ENCODE measurements around the gene LGALS3BP.
A peak's percentile ranks its signal among the peaks of the same experiment; 100 is the strongest.
"Not testable (repeated sequence)": the region's sequence is repeated elsewhere in the genome, so short reads cannot be mapped to it uniquely, and the experiment has no call there.

Gene LGALS3BP, protein sequence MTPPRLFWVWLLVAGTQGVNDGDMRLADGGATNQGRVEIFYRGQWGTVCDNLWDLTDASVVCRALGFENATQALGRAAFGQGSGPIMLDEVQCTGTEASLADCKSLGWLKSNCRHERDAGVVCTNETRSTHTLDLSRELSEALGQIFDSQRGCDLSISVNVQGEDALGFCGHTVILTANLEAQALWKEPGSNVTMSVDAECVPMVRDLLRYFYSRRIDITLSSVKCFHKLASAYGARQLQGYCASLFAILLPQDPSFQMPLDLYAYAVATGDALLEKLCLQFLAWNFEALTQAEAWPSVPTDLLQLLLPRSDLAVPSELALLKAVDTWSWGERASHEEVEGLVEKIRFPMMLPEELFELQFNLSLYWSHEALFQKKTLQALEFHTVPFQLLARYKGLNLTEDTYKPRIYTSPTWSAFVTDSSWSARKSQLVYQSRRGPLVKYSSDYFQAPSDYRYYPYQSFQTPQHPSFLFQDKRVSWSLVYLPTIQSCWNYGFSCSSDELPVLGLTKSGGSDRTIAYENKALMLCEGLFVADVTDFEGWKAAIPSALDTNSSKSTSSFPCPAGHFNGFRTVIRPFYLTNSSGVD

DNA sequence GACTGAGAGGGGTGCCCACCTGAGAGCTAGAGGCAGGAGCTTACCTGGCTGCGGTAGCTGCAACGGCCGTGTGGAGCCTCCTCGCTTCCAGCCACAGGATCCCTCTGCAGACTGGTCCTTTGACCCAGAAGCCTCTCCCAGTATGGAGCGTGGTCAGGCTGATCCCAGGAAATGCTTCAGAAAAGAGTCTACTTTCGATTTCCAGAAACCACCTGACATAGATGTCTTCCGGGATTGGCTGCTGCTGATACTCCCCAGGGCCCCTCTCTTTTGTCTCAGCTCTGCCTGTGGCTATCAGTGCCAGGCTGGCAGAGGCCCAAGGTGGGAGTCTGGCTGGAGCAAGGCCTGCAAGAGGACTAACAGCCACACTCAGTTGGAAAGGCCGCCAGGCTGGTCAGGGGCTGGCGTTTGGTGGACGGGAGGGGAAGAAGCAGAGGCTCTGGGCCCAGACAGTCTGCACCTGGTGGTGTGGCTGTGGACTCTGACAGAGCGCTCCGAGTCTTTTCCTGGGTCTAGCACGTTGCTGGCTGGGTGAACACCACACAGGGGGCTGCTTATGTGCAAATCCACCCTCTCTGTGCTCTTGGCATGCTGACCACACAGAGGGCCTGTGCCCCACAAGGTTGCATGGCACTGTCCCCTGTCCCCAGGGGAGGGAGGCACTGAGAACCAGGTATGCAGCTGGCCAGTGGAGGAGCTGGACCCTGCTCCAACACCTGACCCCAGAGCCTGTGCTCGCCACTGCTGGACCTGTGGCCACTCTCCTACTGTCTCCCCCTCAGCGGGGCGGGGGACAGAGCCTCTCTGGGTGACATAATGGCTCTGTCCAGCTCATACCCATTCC, at the start of gene LGALS3BP:
Gene LGALS3BP (minus strand): TSS at position 144 of the 844 bp plus-strand sequence. CDS start 2,732 bp downstream, outside the sequence.
- DNase-seq = peak in 13 of 14 donors; percentile 26 to 89 (median 74)

GRCh38 chr17:79028496-79029326, 49.0 kb upstream of the LGALS3BP start:
- no peak for DNase-seq

GRCh38 chr17:79027925-79028491, 48.3 kb upstream of the LGALS3BP start:
- no peak for DNase-seq

DNA sequence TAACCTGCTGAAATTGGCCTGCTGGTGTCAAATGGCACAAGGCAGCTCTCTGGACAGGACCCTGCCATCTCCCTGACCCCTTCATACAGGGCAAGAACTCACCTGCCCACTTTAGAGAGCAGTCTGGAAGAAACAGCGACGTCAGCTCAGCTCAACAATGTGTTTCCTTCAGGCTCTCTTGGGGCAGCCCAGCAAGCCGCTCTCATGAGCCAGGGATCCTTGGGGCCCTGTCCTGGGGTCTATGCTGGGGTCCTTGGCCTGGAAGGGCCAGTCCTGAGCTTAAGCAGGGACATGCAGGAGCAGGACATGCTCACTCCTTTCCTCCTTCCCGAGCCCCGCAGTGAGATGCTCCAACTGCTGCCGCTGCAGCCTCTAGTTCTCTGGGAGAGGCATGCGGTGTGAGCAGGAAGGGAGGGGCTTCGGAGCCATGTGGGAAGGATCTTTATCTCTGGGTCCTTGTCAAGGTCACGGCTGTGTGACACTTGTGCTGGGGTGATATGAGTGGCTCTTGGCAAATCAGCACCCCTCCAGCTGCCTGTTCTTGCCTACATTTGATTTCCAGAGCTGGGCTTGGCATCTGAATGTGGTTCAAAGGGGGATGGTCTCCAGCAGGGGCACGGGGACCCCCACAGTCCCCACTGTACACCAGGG, 47.7 kb upstream of the LGALS3BP start:
- DNase-seq = no peak

GRCh38 chr17:79026376-79027273, 46.9 kb upstream of the LGALS3BP start:
- DNase-seq = no peak

DNA sequence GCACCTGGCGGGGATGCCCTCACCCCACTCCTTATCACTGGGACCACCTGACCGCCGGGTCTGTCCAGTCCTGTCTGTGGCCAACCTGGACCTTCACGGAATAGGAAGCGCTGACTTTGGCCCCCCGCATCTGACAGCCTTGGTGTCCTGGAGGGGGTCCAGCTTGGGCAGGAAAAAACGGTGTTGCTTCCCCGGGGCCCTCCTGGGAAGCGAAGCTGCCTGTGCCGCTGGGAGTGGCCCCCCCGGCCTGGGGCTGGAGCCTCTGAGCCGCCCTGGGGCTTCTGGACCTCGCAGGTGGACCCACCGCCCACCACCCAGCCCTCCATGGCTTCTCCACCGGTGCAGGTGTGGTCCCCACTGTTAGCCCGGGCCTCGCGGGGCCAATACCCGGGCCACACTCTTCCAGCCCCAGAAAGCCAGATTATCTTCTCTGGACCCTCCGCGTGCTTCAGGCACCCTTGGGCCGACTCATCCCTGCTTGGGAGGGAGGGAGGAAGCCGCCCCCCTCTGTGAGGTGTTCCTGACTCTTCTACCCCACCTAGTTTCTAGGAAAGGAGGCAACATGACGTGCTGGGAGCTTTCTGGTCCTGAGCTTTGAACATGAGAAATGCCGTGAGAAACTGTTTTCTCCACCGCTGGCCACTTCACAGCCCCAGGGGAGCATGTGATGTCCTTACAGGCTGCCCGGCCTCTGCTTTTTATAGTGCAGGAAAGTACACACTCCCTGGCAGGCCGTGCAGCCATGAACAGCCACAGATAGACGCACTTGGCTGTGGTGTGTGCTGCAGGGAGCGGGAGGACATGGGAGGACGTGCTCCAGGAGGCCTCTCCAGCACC, 45.4 kb upstream of the LGALS3BP start:
- no peak for DNase-seq

GRCh38 chr17:79023886-79024771, 44.4 kb upstream of the LGALS3BP start, which contains the start of gene C1QTNF1:
Gene C1QTNF1, plus strand, starts transcription at chr17:79024169. Its CDS starts 19,800 bp downstream, at chr17:79043969.
- no peak for DNase-seq

DNA sequence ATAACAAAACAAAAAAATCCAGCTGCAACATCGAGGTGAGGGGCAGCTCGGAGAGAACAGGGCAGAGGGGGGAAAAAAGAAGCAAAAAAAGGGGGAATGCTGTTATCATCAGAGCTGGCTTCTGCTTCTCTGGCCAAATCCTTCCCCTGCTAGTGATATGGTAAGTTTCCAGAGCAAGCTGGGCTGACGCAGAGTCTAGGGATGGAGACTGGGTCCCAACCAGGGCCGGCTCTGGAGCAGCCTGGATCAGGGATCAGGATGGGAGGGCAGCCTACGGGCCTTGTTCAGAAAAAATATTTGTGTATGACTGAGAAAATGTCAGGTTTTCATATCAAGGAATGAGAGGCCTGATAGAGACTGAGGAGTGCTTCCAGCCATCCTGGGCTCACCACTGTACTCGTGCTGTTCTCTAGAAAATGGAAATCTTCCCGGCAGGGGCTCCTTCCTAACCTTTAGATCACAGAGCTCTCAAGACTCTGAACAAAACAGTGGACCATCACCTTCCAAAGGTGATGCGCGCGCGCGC, 43.5 kb upstream of the LGALS3BP start:
- DNase-seq = no peak

- no peak for DNase-seq
Measured at GRCh38 chr17:79022507-79022991, 42.8 kb upstream of the LGALS3BP start.

DNA sequence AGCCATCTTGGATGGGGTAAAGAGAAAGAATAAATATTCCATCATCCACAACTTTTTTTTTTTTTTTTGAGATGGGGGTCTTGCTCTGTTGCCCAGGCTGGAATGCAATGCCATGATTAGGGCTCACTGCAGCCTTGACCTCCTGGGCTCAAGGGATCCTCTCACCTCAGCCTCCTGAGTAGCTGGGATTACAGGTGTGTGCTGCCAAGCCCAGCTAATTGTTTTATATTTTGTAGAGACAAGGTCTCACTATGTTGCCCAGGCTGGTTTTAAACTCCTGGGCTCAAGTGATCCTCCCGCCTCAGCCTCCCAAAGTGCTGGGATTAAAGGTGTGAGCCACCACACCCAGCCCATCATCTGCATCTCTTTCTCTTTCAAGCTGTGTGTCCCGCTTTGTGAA, 42.2 kb upstream of the LGALS3BP start:
- DNase-seq = not testable (repeated sequence)

DNA sequence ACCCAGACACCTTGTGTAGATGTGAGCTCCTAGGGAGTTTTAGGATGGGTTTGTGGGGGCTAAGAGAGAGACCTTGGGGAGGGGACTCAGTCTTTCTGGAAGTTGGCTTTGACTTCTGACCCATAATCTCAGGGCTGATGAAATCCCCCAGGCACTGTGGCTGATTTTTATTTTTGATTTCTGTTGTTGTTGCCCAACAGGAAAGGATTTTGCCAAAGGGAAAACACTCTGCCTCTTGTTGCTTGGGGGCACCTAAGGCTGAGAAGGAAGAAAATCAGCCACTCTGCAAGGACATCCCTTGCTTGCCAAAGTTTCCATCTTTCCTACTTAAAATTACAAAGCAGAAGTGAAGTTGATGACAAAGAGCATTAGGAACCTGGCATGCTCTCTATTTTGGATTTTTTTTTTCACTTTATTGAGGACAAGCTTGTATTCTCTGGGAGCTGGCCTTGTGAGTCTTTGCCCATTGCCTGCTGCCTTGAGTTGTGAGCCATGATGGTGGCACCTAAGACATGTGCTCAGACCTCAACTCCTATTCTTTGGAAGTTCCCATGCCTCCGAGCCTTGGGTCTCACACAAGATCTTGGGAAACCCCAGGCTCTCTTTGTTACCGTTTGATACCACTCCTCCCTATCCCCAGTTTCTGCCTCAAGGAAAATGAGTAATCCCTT, 41.0 kb upstream of the LGALS3BP start:
- no peak for DNase-seq

- DNase-seq = peak in 1 of 14 donors; percentile 29
Measured at GRCh38 chr17:79019632-79020584, 40.2 kb upstream of the LGALS3BP start.

- no peak for DNase-seq
Measured at GRCh38 chr17:79019261-79019631, 39.5 kb upstream of the LGALS3BP start.

DNA sequence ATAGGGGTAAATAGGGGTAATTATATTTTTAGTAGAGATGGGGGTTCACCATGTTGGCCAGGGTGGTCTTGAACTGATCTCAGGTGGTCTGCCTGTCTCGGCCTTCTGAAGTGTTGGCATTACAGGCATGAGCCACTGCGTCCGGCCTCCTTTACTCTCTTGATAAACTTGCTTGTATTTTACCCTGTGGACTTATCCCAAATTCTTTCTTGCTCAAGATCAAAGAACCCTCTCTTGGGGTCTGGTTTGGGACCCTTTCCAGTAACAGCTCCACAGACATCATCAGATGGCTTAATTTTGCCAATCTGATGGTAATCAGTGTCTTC, 38.6 kb upstream of the LGALS3BP start:
- no peak for DNase-seq

GRCh38 chr17:79017546-79018369, 38.0 kb upstream of the LGALS3BP start:
- no peak for DNase-seq

Measured in C1 segment of cervical spinal cord (tissue), 14 donors.